Measurements from ENCODE around the gene SYP. TPM values are rescaled to one million over a fixed set of nuclear protein-coding genes. Genes with fewer than 3 reads are reported as not detected.
A peak's percentile ranks its signal among the peaks of the same experiment; 100 is the strongest.

Gene SYP
- total RNA-seq, 1 donor from 2014 or later = 1.6 TPM

DNA sequence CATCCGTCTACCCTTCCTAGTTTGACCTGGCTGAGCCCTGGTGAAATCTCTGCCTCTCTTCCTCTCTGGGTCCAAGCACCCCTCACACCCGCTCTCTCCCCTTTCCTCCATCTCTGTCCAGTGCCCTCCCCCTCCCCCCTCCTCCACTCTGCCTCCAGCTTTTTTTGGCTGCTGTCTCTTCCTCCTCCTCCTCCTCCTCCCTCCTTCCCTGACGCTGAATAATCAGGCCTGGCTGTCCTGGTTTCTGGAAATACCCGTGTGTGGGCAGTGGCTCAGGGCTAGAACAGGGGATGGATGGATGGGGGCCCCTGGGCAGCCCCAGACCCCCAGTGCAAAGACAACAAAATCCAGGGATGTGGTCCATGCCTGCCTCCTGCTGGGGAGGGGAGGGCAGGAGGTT is 4.7 kb upstream of the SYP start:
- Histone ChIP-seq H3K4me1 (ENCODE audit: insufficient read depth, low read length) (no peaks in the 10 kb centered on the region), H3K4me3 (ENCODE audit: insufficient read depth, low read depth, low read length) (no peak overlapping the region), H3K36me3 (ENCODE audit: insufficient read depth, low read length) (no peaks in the 10 kb centered on the region), H4K20me1 (ENCODE audit: insufficient read depth, low read length) (no peaks in the 10 kb centered on the region), H3K9ac (ENCODE audit: low read length) (no peak overlapping the region), H3K27me3 (ENCODE audit: insufficient read depth, low read length) (no peaks in the 10 kb centered on the region), H3K4me2 (ENCODE audit: low read length) (no peak overlapping the region), H2AFZ (ENCODE audit: low read depth, low read length) (no peak overlapping the region), H3K9me3 (ENCODE audit: insufficient read depth, low read depth, low read length) (no peaks in the 10 kb centered on the region), H3K27ac (ENCODE audit: low read depth, low read length) (no peak overlapping the region), H3K79me2 (ENCODE audit: insufficient read depth, low read length) (no peaks in the 10 kb centered on the region)
- Mint-ChIP-seq H3K4me1 (ENCODE audit: low read depth, unreplicated experiment) (no peaks in the 10 kb centered on the region), H3K4me3 (ENCODE audit: unreplicated experiment) (no peak overlapping the region), H3K27me3 (ENCODE audit: low read depth, unreplicated experiment) (peaks cover 2% of the 10 kb centered on the region), H3K36me3 (ENCODE audit: low read depth, unreplicated experiment) (no peaks in the 10 kb centered on the region), H3K27ac (ENCODE audit: unreplicated experiment) (no peak overlapping the region), H3K9me3 (ENCODE audit: unreplicated experiment) (no peaks in the 10 kb centered on the region)
- DNase-seq (ENCODE audit: low read depth) (no peak), FAIRE-seq (no peak)
- no peak for TF ChIP-seq EZH2 (IDR thresholded peaks at IDR 0.05; ENCODE audit: insufficient read depth, low read length)
- TF ChIP-seq, protein P1, sequence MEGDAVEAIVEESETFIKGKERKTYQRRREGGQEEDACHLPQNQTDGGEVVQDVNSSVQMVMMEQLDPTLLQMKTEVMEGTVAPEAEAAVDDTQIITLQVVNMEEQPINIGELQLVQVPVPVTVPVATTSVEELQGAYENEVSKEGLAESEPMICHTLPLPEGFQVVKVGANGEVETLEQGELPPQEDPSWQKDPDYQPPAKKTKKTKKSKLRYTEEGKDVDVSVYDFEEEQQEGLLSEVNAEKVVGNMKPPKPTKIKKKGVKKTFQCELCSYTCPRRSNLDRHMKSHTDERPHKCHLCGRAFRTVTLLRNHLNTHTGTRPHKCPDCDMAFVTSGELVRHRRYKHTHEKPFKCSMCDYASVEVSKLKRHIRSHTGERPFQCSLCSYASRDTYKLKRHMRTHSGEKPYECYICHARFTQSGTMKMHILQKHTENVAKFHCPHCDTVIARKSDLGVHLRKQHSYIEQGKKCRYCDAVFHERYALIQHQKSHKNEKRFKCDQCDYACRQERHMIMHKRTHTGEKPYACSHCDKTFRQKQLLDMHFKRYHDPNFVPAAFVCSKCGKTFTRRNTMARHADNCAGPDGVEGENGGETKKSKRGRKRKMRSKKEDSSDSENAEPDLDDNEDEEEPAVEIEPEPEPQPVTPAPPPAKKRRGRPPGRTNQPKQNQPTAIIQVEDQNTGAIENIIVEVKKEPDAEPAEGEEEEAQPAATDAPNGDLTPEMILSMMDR (IDR thresholded peaks at IDR 0.05; ENCODE audit: insufficient read depth, low read depth, low read length) = no peak

DNA sequence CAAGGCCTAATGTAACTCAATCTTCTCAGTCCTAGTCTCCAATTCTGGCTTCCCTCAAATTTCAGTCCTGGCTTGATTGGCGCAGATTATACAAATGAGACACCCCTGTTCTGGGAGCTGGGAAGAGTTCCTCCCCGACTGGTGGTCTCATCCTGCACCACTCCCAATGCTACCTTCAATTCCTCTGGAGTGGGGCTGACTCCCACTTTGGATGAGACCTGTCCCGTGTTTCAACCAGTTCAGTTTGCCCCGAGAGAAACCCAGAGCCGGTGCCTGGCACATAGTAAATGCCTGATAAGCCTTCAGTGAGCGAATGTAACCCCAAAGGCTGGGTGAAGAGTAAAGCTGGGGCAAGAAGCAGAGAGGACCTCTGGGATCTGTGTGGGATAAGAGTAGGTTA is 4.0 kb upstream of the SYP start:
- peaks cover 3% of the 10 kb centered on the region for H3K27me3 Mint-ChIP-seq (ENCODE audit: low read depth, unreplicated experiment)
- H3K4me2 ChIP-seq (ENCODE audit: low read length) = no peak overlapping the region
- H3K27ac Mint-ChIP-seq (ENCODE audit: unreplicated experiment) = no peak overlapping the region
- DNase-seq (ENCODE audit: low read depth) (no peak), FAIRE-seq (no peak)
- no peaks in the 10 kb centered on the region for H3K4me1 ChIP-seq (ENCODE audit: insufficient read depth, low read length)
- no peak overlapping the region for H3K27ac ChIP-seq (ENCODE audit: low read depth, low read length)
- TF ChIP-seq EZH2 (IDR thresholded peaks at IDR 0.05; ENCODE audit: insufficient read depth, low read length) = no peak
- TF ChIP-seq, protein P1 (IDR thresholded peaks at IDR 0.05; ENCODE audit: insufficient read depth, low read depth, low read length) = no peak
- H2AFZ ChIP-seq (ENCODE audit: low read depth, low read length) = no peak overlapping the region
- no peaks in the 10 kb centered on the region for H3K9me3 ChIP-seq (ENCODE audit: insufficient read depth, low read depth, low read length)
- no peak overlapping the region for H3K4me3 ChIP-seq (ENCODE audit: insufficient read depth, low read depth, low read length)
- H3K36me3 ChIP-seq (ENCODE audit: insufficient read depth, low read length) = no peaks in the 10 kb centered on the region
- H3K27me3 ChIP-seq (ENCODE audit: insufficient read depth, low read length) = no peaks in the 10 kb centered on the region
- no peaks in the 10 kb centered on the region for H3K9me3 Mint-ChIP-seq (ENCODE audit: unreplicated experiment)
- no peak overlapping the region for H3K9ac ChIP-seq (ENCODE audit: low read length)
- no peaks in the 10 kb centered on the region for H3K36me3 Mint-ChIP-seq (ENCODE audit: low read depth, unreplicated experiment)
- peak overlapping the region; percentile 40 for H3K4me3 Mint-ChIP-seq (ENCODE audit: unreplicated experiment)
- H4K20me1 ChIP-seq (ENCODE audit: insufficient read depth, low read length) = no peaks in the 10 kb centered on the region
- H3K79me2 ChIP-seq (ENCODE audit: insufficient read depth, low read length) = no peaks in the 10 kb centered on the region
- no peaks in the 10 kb centered on the region for H3K4me1 Mint-ChIP-seq (ENCODE audit: low read depth, unreplicated experiment)

DNA sequence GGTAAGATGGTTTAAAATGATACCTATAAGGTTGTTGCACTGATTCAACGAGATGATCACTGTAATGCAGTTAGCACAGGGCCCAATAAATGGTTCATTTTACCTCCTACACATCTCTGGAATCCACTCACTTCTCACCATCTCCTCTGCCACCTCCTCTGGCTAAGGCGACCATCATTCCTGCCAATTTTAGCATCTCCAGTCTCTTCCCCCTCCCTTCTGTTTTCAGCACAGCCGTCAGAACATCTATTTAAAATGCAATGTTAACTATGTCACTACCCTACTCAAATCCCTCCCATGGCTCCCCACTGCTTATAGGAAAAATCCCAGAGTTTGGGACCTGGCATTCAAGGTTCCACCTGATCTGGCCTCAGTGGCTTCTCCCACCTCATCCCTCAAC is 3.5 kb upstream of the SYP start:
- no peaks in the 10 kb centered on the region for H4K20me1 ChIP-seq (ENCODE audit: insufficient read depth, low read length)
- Mint-ChIP-seq H3K36me3 (ENCODE audit: low read depth, unreplicated experiment) (no peaks in the 10 kb centered on the region), H3K9me3 (ENCODE audit: unreplicated experiment) (no peaks in the 10 kb centered on the region), H3K27ac (ENCODE audit: unreplicated experiment) (no peak overlapping the region), H3K4me3 (ENCODE audit: unreplicated experiment) (peak overlapping the region; percentile 40), H3K4me1 (ENCODE audit: low read depth, unreplicated experiment) (no peaks in the 10 kb centered on the region), H3K27me3 (ENCODE audit: low read depth, unreplicated experiment) (peaks cover 4% of the 10 kb centered on the region)
- H2AFZ ChIP-seq (ENCODE audit: low read depth, low read length) = no peak overlapping the region
- H3K4me2 ChIP-seq (ENCODE audit: low read length) = no peak overlapping the region
- no peak overlapping the region for H3K9ac ChIP-seq (ENCODE audit: low read length)
- TF ChIP-seq EZH2 (IDR thresholded peaks at IDR 0.05; ENCODE audit: insufficient read depth, low read length) = no peak
- TF ChIP-seq, protein P1 (IDR thresholded peaks at IDR 0.05; ENCODE audit: insufficient read depth, low read depth, low read length) = no peak
- H3K4me3 ChIP-seq (ENCODE audit: insufficient read depth, low read depth, low read length) = no peak overlapping the region
- no peaks in the 10 kb centered on the region for H3K36me3 ChIP-seq (ENCODE audit: insufficient read depth, low read length)
- no peaks in the 10 kb centered on the region for H3K4me1 ChIP-seq (ENCODE audit: insufficient read depth, low read length)
- FAIRE-seq (no peak), DNase-seq (ENCODE audit: low read depth) (no peak)
- H3K27me3 ChIP-seq (ENCODE audit: insufficient read depth, low read length) = no peaks in the 10 kb centered on the region
- H3K27ac ChIP-seq (ENCODE audit: low read depth, low read length) = no peak overlapping the region
- no peaks in the 10 kb centered on the region for H3K9me3 ChIP-seq (ENCODE audit: insufficient read depth, low read depth, low read length)
- no peaks in the 10 kb centered on the region for H3K79me2 ChIP-seq (ENCODE audit: insufficient read depth, low read length)
